HG03558 (cell line): Measurements from ENCODE around the gene S100A2.

ENCODE experiments used
- ATAC-seq: cut with Tn5 transposase; IDR thresholded peaks from one replicate; pipeline ENCODE4 v1.9.1; 2021; ENCODE audit warnings: moderate number of reproducible peaks; ENCODE audit not compliant: unreplicated experiment; ENCODE audit errors: extremely low read depth

The S100A2 gene

GRCh38 chr1:153513666-153514065 lies 52.0 kb downstream of the S100A2 start:
- ATAC-seq, result no peak

- no peak for ATAC-seq
Measured at GRCh38 chr1:153513023-153513422, 52.6 kb downstream of the S100A2 start.
